ENCODE measurements around the gene CEACAM21. TPM values are rescaled to one million over a fixed set of nuclear protein-coding genes. Genes with fewer than 3 reads are reported as not detected.

Gene CEACAM21
- total RNA-seq, 3 donors from 2014 or later = 0.44 to 0.66 (median 0.64) TPM

DNA sequence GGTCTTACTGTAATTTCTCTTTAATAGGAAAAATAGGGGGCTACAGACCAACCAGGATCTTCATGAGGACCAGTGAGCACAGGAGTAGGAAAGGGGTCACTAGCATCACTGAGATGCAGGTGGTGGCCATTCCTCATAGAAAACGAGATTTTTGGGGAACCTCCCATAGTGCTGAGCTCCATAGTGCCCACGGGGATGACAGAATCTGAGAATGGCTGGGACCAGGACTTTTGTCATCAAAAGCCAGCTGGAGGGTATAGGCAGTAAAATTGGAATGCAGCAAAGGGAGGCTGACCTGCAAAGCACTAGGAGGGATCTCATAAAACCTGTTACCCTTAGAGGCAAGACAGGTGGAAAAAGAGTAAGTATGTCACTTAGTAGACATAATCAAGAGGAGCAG, 28.4 kb upstream of the CEACAM21 start:
- no peak for TF ChIP-seq POLR2A (IDR thresholded peaks at IDR 0.05)
- TF ChIP-seq, protein P1, sequence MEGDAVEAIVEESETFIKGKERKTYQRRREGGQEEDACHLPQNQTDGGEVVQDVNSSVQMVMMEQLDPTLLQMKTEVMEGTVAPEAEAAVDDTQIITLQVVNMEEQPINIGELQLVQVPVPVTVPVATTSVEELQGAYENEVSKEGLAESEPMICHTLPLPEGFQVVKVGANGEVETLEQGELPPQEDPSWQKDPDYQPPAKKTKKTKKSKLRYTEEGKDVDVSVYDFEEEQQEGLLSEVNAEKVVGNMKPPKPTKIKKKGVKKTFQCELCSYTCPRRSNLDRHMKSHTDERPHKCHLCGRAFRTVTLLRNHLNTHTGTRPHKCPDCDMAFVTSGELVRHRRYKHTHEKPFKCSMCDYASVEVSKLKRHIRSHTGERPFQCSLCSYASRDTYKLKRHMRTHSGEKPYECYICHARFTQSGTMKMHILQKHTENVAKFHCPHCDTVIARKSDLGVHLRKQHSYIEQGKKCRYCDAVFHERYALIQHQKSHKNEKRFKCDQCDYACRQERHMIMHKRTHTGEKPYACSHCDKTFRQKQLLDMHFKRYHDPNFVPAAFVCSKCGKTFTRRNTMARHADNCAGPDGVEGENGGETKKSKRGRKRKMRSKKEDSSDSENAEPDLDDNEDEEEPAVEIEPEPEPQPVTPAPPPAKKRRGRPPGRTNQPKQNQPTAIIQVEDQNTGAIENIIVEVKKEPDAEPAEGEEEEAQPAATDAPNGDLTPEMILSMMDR (IDR thresholded peaks at IDR 0.05) = no peak
- TF ChIP-seq POLR2AphosphoS5 (IDR thresholded peaks at IDR 0.05) = no peak
- DNase-seq (ENCODE audit: low spot score in 2 of 2) = no peak
- Histone ChIP-seq H3K36me3 (no peaks in the 10 kb centered on the region), H3K4me1 (no peaks in the 10 kb centered on the region), H3K9me3 (no peaks in the 10 kb centered on the region), H3K4me3 (no peak overlapping the region), H3K27ac (no peak overlapping the region), H3K27me3 (peaks cover 0 to 5% of the 10 kb centered on the region in 2 donors)
- intact Hi-C loops (cut with DNase I; ENCODE audit: low total_unique reads) = loop anchor here (10.0 kb wide), 1 partner anchor 103 kb away; the partner anchor contains the start of gene ERICH4

DNA sequence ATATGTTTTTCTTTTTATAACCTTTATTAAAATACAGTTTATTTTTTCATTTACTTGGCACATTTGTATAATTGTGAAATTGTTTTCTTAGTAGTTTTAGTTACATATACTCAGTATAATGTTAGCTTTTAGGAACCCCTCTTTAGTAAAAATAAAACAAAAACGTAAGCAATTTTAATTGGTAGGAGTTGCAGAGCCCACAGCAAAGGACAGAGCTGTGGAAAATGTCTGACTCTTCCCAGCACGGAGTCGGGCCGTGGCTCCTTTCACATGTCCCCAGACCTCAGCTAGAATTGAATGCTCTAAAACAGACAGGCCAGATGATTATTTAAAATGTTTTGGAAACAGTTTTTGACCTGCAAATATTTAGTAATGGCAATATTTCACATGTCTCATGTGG, 27.9 kb upstream of the CEACAM21 start:
- no peaks in the 10 kb centered on the region for H3K4me1 ChIP-seq
- TF ChIP-seq, protein P1 (IDR thresholded peaks at IDR 0.05) = no peak
- TF ChIP-seq POLR2AphosphoS5 (IDR thresholded peaks at IDR 0.05) (no peak), POLR2A (IDR thresholded peaks at IDR 0.05) (no peak)
- intact Hi-C loops (cut with DNase I; ENCODE audit: low total_unique reads) = loop anchor here (10.0 kb wide), 1 partner anchor 103 kb away; the partner anchor contains the start of gene ERICH4
- no peaks in the 10 kb centered on the region for H3K36me3 ChIP-seq
- H3K27ac ChIP-seq = no peak overlapping the region
- no peak overlapping the region for H3K4me3 ChIP-seq
- peaks cover 0 to 5% of the 10 kb centered on the region in 2 donors for H3K27me3 ChIP-seq
- no peak for DNase-seq (ENCODE audit: low spot score in 2 of 2)
- H3K9me3 ChIP-seq = no peaks in the 10 kb centered on the region

DNA sequence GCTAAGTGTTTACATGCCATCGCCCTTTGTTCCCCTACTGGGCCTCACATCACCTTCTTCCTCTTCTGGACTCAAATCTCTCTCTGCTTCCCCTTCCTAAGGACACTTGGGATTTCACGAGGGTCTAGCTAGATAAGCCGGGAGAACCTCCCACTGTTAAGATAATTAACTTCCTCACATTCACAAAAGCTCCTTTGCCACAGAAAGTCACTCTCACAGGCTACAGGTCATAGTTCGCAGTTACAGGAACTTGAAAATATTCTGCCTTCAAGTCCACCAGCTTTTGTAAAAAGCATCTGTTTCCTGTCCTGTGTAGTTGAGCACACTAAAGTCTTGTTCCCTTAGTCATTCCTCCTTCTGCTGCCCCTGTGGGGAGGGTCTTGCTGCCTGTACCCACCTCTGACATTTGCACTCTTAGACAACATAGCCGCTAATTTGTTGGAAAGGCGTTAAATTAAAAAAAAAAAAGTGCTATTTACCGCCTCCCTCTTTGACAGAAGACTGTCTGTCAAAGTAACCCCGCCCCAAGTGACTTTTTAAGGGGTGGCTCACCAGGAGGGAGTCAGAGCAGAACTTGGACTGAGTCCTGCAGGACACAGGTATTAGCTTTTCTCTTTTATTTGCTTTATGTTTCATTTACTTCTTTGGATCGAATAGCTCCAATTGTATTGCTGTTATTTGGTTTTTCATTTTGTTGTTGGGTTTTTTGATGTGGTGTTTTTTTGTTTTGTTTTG, 26.8 kb upstream of the CEACAM21 start:
- peaks cover 0 to 5% of the 10 kb centered on the region in 2 donors for H3K27me3 ChIP-seq
- intact Hi-C loops (cut with DNase I; ENCODE audit: low total_unique reads) = loop anchor here (10.0 kb wide), 1 partner anchor 104 kb away; the partner anchor contains the start of gene ERICH4
- DNase-seq (ENCODE audit: low spot score in 2 of 2) = no peak
- peak overlapping the region in 1 of 3 donors; percentile 30 for H3K4me3 ChIP-seq
- peak overlapping the region; percentile 33 to 58 for H3K27ac ChIP-seq
- H3K9me3 ChIP-seq = no peaks in the 10 kb centered on the region
- H3K4me1 ChIP-seq = no peaks in the 10 kb centered on the region
- TF ChIP-seq, protein P1 (IDR thresholded peaks at IDR 0.05) = no peak
- no peaks in the 10 kb centered on the region for H3K36me3 ChIP-seq

DNA sequence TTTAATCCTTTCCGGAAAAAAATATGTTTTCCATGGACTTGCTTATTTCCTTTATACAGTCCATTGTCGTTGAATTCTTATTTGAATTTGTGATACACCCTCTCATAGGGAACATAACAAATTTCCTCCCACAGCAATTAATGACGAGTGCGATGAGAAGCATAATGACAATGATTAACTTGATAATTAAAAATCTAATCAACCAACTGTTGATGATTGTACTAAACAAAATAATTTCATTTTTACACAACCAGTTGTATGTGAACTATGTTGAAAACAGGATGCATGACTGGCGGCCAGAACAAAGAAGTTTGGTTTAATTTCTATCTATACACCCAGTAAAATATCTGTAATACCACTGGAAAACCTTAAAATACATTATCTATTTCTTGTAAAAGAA, 26.1 kb upstream of the CEACAM21 start:
- DNase-seq (ENCODE audit: low spot score in 2 of 2) = no peak
- no peaks in the 10 kb centered on the region for H3K9me3 ChIP-seq
- TF ChIP-seq, protein P1 (IDR thresholded peaks at IDR 0.05) = no peak
- TF ChIP-seq POLR2AphosphoS5 (IDR thresholded peaks at IDR 0.05) = no peak
- TF ChIP-seq POLR2A (IDR thresholded peaks at IDR 0.05) = no peak
- H3K36me3 ChIP-seq = no peaks in the 10 kb centered on the region
- no peaks in the 10 kb centered on the region for H3K4me1 ChIP-seq
- H3K27me3 ChIP-seq = peaks cover 0 to 5% of the 10 kb centered on the region in 2 donors
- intact Hi-C loops (cut with DNase I; ENCODE audit: low total_unique reads) = loop anchor here (10.0 kb wide), 1 partner anchor 105 kb away; the partner anchor contains the start of gene ERICH4
- H3K27ac ChIP-seq = peak overlapping the region; percentile 5 to 33
- peak overlapping the region in 2 of 3 donors; percentile 4 to 30 for H3K4me3 ChIP-seq

DNA sequence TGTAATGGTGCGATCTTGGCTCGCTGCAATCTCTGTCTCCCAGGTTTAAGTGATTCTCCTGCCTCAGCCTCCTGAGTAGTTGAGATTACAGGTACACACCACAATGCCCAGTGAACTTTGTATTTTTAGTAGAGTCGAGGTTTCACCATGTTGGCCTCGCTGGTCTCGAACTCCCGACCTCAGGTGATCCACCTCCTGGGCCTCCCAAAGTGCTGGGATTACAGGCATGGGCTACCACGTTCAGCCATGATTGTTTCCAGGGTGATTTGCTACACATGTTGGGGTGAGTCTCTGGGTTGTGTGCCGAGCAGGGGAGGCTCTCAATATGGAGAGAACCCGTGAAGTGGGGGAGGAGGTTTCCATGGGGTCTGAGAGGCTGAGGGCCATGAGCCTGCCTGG, 24.8 kb upstream of the CEACAM21 start:
- no peaks in the 10 kb centered on the region for H3K9me3 ChIP-seq
- no peak for DNase-seq (ENCODE audit: low spot score in 2 of 2)
- H3K27ac ChIP-seq = peak overlapping the region in 1 of 2 donors; percentile 52
- TF ChIP-seq POLR2A (IDR thresholded peaks at IDR 0.05) = no peak
- TF ChIP-seq POLR2AphosphoS5 (IDR thresholded peaks at IDR 0.05) = no peak
- TF ChIP-seq, protein P1 (IDR thresholded peaks at IDR 0.05) = no peak
- H3K4me1 ChIP-seq = no peaks in the 10 kb centered on the region
- intact Hi-C loops (cut with DNase I; ENCODE audit: low total_unique reads) = no loop called here
- no peaks in the 10 kb centered on the region for H3K36me3 ChIP-seq
- no peak overlapping the region for H3K4me3 ChIP-seq
- peaks cover 0 to 3% of the 10 kb centered on the region in 2 donors for H3K27me3 ChIP-seq

Measured in breast epithelium (tissue), 4 donors.